GM23338 (cell line): ENCODE data around the gene ADCY1. TPM values are rescaled to one million over a fixed set of nuclear protein-coding genes. Genes with fewer than 3 reads are reported as not detected.

Experiments
- ATAC-seq: fragments of 200-7000 bp; cut with Tn5 transposase; 3 replicates; pipeline ENCODE4 v1.9.1; 2020
- DNase-seq: peaks from one replicate; pipeline ENCODE4 v3.0.0-alpha.2; 2015; ENCODE audit warnings: low spot score
- H2AFZ ChIP-seq: fragments of 200-600 bp; sonication (generic); 2 replicates; pipeline ENCODE4 v1.8.0; 2016; ENCODE audit warnings: antibody characterized with exemption, mild to moderate bottlenecking, moderate library complexity
- H3F3A ChIP-seq: fragments of 200-600 bp; sonication (generic); replicated peaks from 2 replicates; pipeline ENCODE4 v1.8.0; 2017; ENCODE audit warnings: antibody characterized with exemption, mixed run types, low read depth
- H3K27ac ChIP-seq: fragments of 200-600 bp; sonication (generic); 2 replicates; pipeline ENCODE4 v1.6.1; 2016; ENCODE audit warnings: low read depth
- H3K27me3 ChIP-seq: fragments of 200-600 bp; sonication (generic); 2 replicates; pipeline ENCODE4 v1.8.0; 2016; ENCODE audit warnings: mild to moderate bottlenecking, mixed run types, moderate library complexity; ENCODE audit not compliant: insufficient read depth
- H3K36me3 ChIP-seq: fragments of 200-600 bp; sonication (generic); 2 replicates; pipeline ENCODE4 v1.8.0; 2016; ENCODE audit warnings: mild to moderate bottlenecking; ENCODE audit not compliant: insufficient read depth
- H3K4me1 ChIP-seq: fragments of 200-600 bp; sonication (generic); 2 replicates; pipeline ENCODE4 v1.8.0; 2016; ENCODE audit warnings: mild to moderate bottlenecking, moderate library complexity; ENCODE audit not compliant: insufficient read depth
- H3K4me2 ChIP-seq: fragments of 200-600 bp; sonication (generic); 2 replicates; pipeline ENCODE4 v1.7.1; 2017; ENCODE audit warnings: mixed run types
- H3K4me3 ChIP-seq: fragments of 200-600 bp; sonication (generic); 2 replicates; pipeline ENCODE4 v1.6.1; 2016; ENCODE audit warnings: mixed run types
- H3K79me2 ChIP-seq: fragments of 200-600 bp; sonication (generic); replicated peaks from 2 replicates; pipeline ENCODE4 v1.8.0; 2017; ENCODE audit warnings: mild to moderate bottlenecking; ENCODE audit not compliant: insufficient read depth
- H3K9me2 ChIP-seq: fragments of 200-600 bp; sonication (generic); 2 replicates; pipeline ENCODE4 v1.8.0; 2017; ENCODE audit not compliant: insufficient read depth
- H4K20me1 ChIP-seq: fragments of 200-600 bp; sonication (generic); replicated peaks from 2 replicates; pipeline ENCODE4 v1.8.0; 2017; ENCODE audit warnings: mild to moderate bottlenecking; ENCODE audit not compliant: insufficient read depth
- H3K27ac Mint-ChIP-seq: 2 replicates; pipeline ENCODE4 v1.8.0; 2020; ENCODE audit warnings: inconsistent platforms, mild to moderate bottlenecking, moderate library complexity, mixed read lengths
- H3K27me3 Mint-ChIP-seq: 3 replicates; pipeline ENCODE4 v1.8.0; 2022; ENCODE audit warnings: low read depth, mild to moderate bottlenecking, moderate library complexity, mixed read lengths, inconsistent platforms; ENCODE audit not compliant: insufficient read depth, poor library complexity
- H3K36me3 Mint-ChIP-seq: 3 replicates; pipeline ENCODE4 v1.8.0; 2021; ENCODE audit warnings: low read depth, mild to moderate bottlenecking, inconsistent platforms, moderate library complexity, mixed read lengths
- H3K4me1 Mint-ChIP-seq: 3 replicates; pipeline ENCODE4 v1.8.0; 2020; ENCODE audit warnings: mild to moderate bottlenecking, inconsistent platforms, mixed read lengths
- H3K4me3 Mint-ChIP-seq: 3 replicates; pipeline ENCODE4 v1.8.0; 2021; ENCODE audit warnings: moderate library complexity, mild to moderate bottlenecking, inconsistent platforms, mixed read lengths
- H3K9me3 Mint-ChIP-seq: 3 replicates; pipeline ENCODE4 v1.8.0; 2020; ENCODE audit warnings: moderate library complexity, mild to moderate bottlenecking, inconsistent platforms, mixed read lengths
- CREB1 ChIP-seq: fragments of 250-450 bp; sonication (Bioruptor Pico); IDR thresholded peaks from 2 replicates; pipeline ENCODE4 v1.5.0; 2020; ENCODE audit warnings: low read depth, mild to moderate bottlenecking, moderate library complexity
- CTCF ChIP-seq, 2 experiments: fragments of 200-600 bp in 1 of 2; sonication (generic) in 1 of 2; conservative IDR thresholded peaks; 2 replicates each; pipeline versions ENCODE4 v1.5.1 to v1.6.1; 2016 to 2017; ENCODE audit warnings: antibody characterized with exemption in 2 of 2, low read depth in 2 of 2, mild to moderate bottlenecking in 2 of 2, moderate library complexity in 1 of 2
- ETS1 ChIP-seq: IDR thresholded peaks from 2 replicates; pipeline ENCODE4 v1.6.1; 2016; ENCODE audit warnings: antibody characterized with exemption
- EZH2 ChIP-seq: fragments of 200-600 bp; sonication (generic); IDR thresholded peaks from one replicate; pipeline ENCODE4 v1.8.0; 2017; ENCODE audit warnings: antibody characterized with exemption, mild to moderate bottlenecking, low read depth; ENCODE audit not compliant: unreplicated experiment
- EZH2phosphoT487 ChIP-seq: fragments of 200-600 bp; sonication (generic); IDR thresholded peaks from one replicate; pipeline ENCODE4 v1.8.1; 2018; ENCODE audit warnings: antibody characterized with exemption; ENCODE audit not compliant: unreplicated experiment
- JUNB ChIP-seq: IDR thresholded peaks from one replicate; pipeline ENCODE4 v1.6.1; 2016; ENCODE audit warnings: antibody characterized with exemption; ENCODE audit not compliant: unreplicated experiment
- NANOG ChIP-seq: IDR thresholded peaks from 2 replicates; pipeline ENCODE4 v1.6.1; 2016; ENCODE audit warnings: antibody characterized with exemption, borderline replicate concordance
- POLR2AphosphoS5 ChIP-seq: IDR thresholded peaks from 2 replicates; pipeline ENCODE4 v1.6.1; 2016; ENCODE audit warnings: antibody characterized with exemption, low read depth
- REST ChIP-seq: IDR thresholded peaks from one replicate; pipeline ENCODE4 v1.6.1; 2018; ENCODE audit warnings: antibody characterized with exemption; ENCODE audit not compliant: unreplicated experiment
- STAT1 ChIP-seq: IDR thresholded peaks from one replicate; pipeline ENCODE4 v1.6.1; 2016; ENCODE audit warnings: antibody characterized with exemption; ENCODE audit not compliant: unreplicated experiment
- ZNF114 ChIP-seq: fragments of 250-450 bp; sonication (Bioruptor Pico); IDR thresholded peaks from 2 replicates; pipeline ENCODE4 v1.5.0; 2020; ENCODE audit warnings: mild to moderate bottlenecking, moderate library complexity
- ZNF462 ChIP-seq: fragments of 250-450 bp; sonication (Bioruptor Pico); IDR thresholded peaks from 2 replicates; pipeline ENCODE4 v1.5.0; 2020; ENCODE audit warnings: mild to moderate bottlenecking, moderate library complexity
- polyA plus RNA-seq: library from polyadenylated mRNA; unstranded; fragments of >200 nt; fragmentation: Nextera tagmentation; extraction: Ambion mirVana; gene quantifications from 2 replicates; pipeline ENCODE4 v1.2.1, GENCODE V29; 2016
- total RNA-seq: library from RNA; depleted of rRNA; stranded (reverse); fragments of >200 nt; shearing (Covaris generic); gene quantifications from 2 replicates; pipeline ENCODE4 v1.2.3, GENCODE V29; 2014

ADCY1 gene
- total and polyA plus RNA-seq, 2 experiments from 2014 or later = 2.3 to 18.7 TPM

- H4K20me1 ChIP-seq = no peaks in the 10 kb centered on the region
- no peak overlapping the region for H3K4me3 ChIP-seq
- H3K36me3 Mint-ChIP-seq = peaks cover 11% of the 10 kb centered on the region; the same call in 2 of the 3 replicates
- no peaks in the 10 kb centered on the region for H3K36me3 ChIP-seq
- H3K27me3 Mint-ChIP-seq = peaks cover 13% of the 10 kb centered on the region
- peaks cover 2% of the 10 kb centered on the region; the same call in 2 of the 3 replicates for H3K9me3 Mint-ChIP-seq
- H3K9me2 ChIP-seq = no peaks in the 10 kb centered on the region
- ATAC-seq (no peak), DNase-seq (no peak)
- no peak overlapping the region for H3K27ac ChIP-seq
- H3K27me3 ChIP-seq = no peaks in the 10 kb centered on the region
- no peak overlapping the region for H3K4me3 Mint-ChIP-seq
- H3K4me2 ChIP-seq = no peak overlapping the region
- H3F3A ChIP-seq = no peaks in the 10 kb centered on the region
- TF ChIP-seq POLR2AphosphoS5 = no peak
- no peak for TF ChIP-seq ETS1
- TF ChIP-seq EZH2 = no peak
- TF ChIP-seq CTCF (conservative IDR thresholded peaks at IDR 0.05; ENCODE audit: low read depth in 2 of 2) = no peak
- no peak for TF ChIP-seq NANOG
- no peak for TF ChIP-seq JUNB
- no peak for TF ChIP-seq ZNF114
- TF ChIP-seq EZH2phosphoT487 = no peak
- no peak for TF ChIP-seq REST
- TF ChIP-seq STAT1 = no peak
- TF ChIP-seq CREB1 (CRISPR knock-in tag) = no peak
- TF ChIP-seq ZNF462 (CRISPR knock-in tag) = no peak
- no peak overlapping the region for H3K27ac Mint-ChIP-seq
- no peaks in the 10 kb centered on the region for H3K4me1 Mint-ChIP-seq
- H3K79me2 ChIP-seq = no peaks in the 10 kb centered on the region
- H3K4me1 ChIP-seq = no peaks in the 10 kb centered on the region
- no peak overlapping the region for H2AFZ ChIP-seq
Measured at GRCh38 chr7:45655539-45655938, 81.4 kb downstream of the ADCY1 start.
